Measurements from ENCODE around the gene CHST8. TPM values are rescaled to one million over a fixed set of nuclear protein-coding genes. Genes with fewer than 3 reads are reported as not detected.
A peak's percentile ranks its signal among the peaks of the same experiment; 100 is the strongest.

Gene CHST8
- total RNA-seq, 1 donor from 2014 or later: 26.6 TPM

- peaks cover 3% of the 10 kb centered on the region for H3K4me1 Mint-ChIP-seq
These were observed 190.1 kb downstream of the CHST8 start for GRCh38 chr19:33811736-33812387.

GRCh38 chr19:33812388-33813330 is 190.9 kb downstream of the CHST8 start:
- Mint-ChIP-seq H3K27me3 (ENCODE audit: low read depth) (peaks cover 1% of the 10 kb centered on the region), H3K4me3 (no peak overlapping the region), H3K36me3 (peaks cover 30% of the 10 kb centered on the region), H3K9me3 (no peaks in the 10 kb centered on the region), H3K27ac (no peak overlapping the region), H3K4me1 (peaks cover 3% of the 10 kb centered on the region)
- no peak for DNase-seq (ENCODE audit: low spot score in 2 of 2, unreplicated experiment in 2 of 2)
- no peak for TF ChIP-seq CTCF (IDR thresholded peaks at IDR 0.05; ENCODE audit: unreplicated experiment)

More at GRCh38 chr19:33811736-33812387, 190.1 kb downstream of the CHST8 start:
- no peaks in the 10 kb centered on the region for H3K9me3 Mint-ChIP-seq
- H3K27me3 Mint-ChIP-seq (ENCODE audit: low read depth): no peaks in the 10 kb centered on the region
- no peak for TF ChIP-seq CTCF (IDR thresholded peaks at IDR 0.05; ENCODE audit: unreplicated experiment)
- H3K4me3 Mint-ChIP-seq: no peak overlapping the region
- H3K36me3 Mint-ChIP-seq: peaks cover 30% of the 10 kb centered on the region
- DNase-seq (ENCODE audit: low spot score in 2 of 2, unreplicated experiment in 2 of 2): no peak
- no peak overlapping the region for H3K27ac Mint-ChIP-seq

GRCh38 chr19:33813391-33814101 is 191.8 kb downstream of the CHST8 start:
- H3K27me3 Mint-ChIP-seq (ENCODE audit: low read depth): peaks cover 7% of the 10 kb centered on the region
- H3K4me1 Mint-ChIP-seq: peaks cover 3% of the 10 kb centered on the region
- TF ChIP-seq CTCF (IDR thresholded peaks at IDR 0.05; ENCODE audit: unreplicated experiment): no peak
- no peak overlapping the region for H3K4me3 Mint-ChIP-seq
- H3K9me3 Mint-ChIP-seq: no peaks in the 10 kb centered on the region
- no peak overlapping the region for H3K27ac Mint-ChIP-seq
- peaks cover 24% of the 10 kb centered on the region for H3K36me3 Mint-ChIP-seq
- DNase-seq (ENCODE audit: low spot score in 2 of 2, unreplicated experiment in 2 of 2): no peak

- peak overlapping the region; percentile 26 for H3K27ac Mint-ChIP-seq
- H3K4me3 Mint-ChIP-seq: no peak overlapping the region
- H3K36me3 Mint-ChIP-seq: peaks cover 22% of the 10 kb centered on the region
- H3K4me1 Mint-ChIP-seq: peaks cover 3% of the 10 kb centered on the region
- TF ChIP-seq CTCF (IDR thresholded peaks at IDR 0.05; ENCODE audit: unreplicated experiment): no peak
- peaks cover 13% of the 10 kb centered on the region for H3K27me3 Mint-ChIP-seq (ENCODE audit: low read depth)
- H3K9me3 Mint-ChIP-seq: no peaks in the 10 kb centered on the region
- no peak for DNase-seq (ENCODE audit: low spot score in 2 of 2, unreplicated experiment in 2 of 2)
These were observed 192.7 kb downstream of the CHST8 start for GRCh38 chr19:33814181-33815165.

Measured in mesothelial cell of epicardium (in vitro differentiated cells).